Measurements from ENCODE around the gene NUP58. TPM values are rescaled to one million over a fixed set of nuclear protein-coding genes. Genes with fewer than 3 reads are reported as not detected.
A peak's percentile ranks its signal among the peaks of the same experiment; 100 is the strongest.
"Not testable (repeated sequence)": the region's sequence is repeated elsewhere in the genome, so short reads cannot be mapped to it uniquely, and the experiment has no call there.

The NUP58 gene
- total RNA-seq, 1 donor from 2014 or later: 149 TPM

DNA sequence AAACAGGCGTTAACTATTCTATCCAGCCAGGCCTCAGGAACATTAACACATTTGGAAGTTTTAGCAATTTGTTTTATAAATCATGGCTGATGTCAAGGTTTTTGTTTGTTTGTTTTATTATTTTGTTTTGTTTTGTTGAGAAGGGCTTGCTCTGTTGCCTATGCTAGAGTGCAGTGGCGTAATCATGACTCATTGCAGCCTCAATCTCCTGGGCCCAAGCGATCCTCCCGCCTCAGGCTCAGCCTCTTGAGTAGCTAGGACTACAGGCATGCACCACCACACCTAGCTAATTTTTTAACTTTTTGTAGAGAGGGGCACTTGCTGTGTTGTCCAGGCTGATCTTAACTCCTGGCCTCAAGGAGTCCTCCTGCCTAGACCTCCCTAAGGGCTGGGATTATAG lies 28.3 kb downstream of the NUP58 start:
- Mint-ChIP-seq H3K27me3 (no peaks in the 10 kb centered on the region), H3K27ac (no peak overlapping the region), H3K4me3 (no peak overlapping the region), H3K36me3 (ENCODE audit: low read depth) (peaks cover 50% of the 10 kb centered on the region), H3K9me3 (no peaks in the 10 kb centered on the region), H3K4me1 (peaks cover 3% of the 10 kb centered on the region)
- intact Hi-C loops (cut with micrococcal nuclease): no loop called here
- no peak for DNase-seq

DNA sequence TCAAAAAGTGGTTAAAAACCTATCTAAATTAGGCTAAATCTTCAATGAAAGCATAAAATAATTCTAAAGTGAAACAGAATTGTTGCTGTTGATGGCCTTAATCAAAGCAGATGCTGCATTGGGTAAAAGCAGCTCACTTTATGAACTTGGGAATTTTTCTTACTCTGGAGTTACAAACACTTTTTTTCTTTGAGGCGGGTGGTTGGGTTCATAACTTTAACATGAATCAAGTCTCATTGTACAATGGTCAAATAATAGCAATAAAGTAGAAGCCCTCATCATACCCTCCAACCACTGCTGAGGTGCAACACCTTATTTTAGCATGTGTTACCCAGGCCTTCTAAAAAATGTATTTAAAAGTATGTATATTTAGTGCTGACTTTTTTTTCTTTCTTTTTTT lies 29.1 kb downstream of the NUP58 start:
- Mint-ChIP-seq H3K36me3 (ENCODE audit: low read depth) (peaks cover 48% of the 10 kb centered on the region), H3K4me3 (no peak overlapping the region), H3K27me3 (no peaks in the 10 kb centered on the region), H3K27ac (no peak overlapping the region), H3K9me3 (no peaks in the 10 kb centered on the region), H3K4me1 (peaks cover 3% of the 10 kb centered on the region)
- DNase-seq: no peak
- intact Hi-C loops (cut with micrococcal nuclease): no loop called here

DNA sequence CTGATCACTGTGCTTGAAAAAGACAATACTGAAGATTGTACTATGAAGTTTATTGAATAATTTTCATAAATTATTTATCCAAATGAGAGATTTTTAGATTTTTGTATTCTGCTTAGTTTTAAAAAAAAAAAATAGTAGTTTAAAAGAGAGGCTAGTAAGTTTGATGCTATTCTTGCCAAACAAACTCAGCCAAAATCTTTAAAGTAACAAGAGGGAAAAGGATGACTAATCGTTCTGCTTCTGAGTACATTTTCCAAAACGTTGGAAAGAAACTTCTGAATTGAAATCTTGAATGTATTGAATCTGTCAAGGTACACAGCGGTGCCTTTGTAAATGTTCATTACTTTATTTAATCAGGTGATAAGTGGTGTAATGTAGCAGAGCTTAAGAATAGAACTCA lies 34.4 kb downstream of the NUP58 start:
- intact Hi-C loops (cut with micrococcal nuclease): no loop called here
- H3K36me3 Mint-ChIP-seq (ENCODE audit: low read depth): peaks cover 40% of the 10 kb centered on the region
- no peak overlapping the region for H3K27ac Mint-ChIP-seq

DNA sequence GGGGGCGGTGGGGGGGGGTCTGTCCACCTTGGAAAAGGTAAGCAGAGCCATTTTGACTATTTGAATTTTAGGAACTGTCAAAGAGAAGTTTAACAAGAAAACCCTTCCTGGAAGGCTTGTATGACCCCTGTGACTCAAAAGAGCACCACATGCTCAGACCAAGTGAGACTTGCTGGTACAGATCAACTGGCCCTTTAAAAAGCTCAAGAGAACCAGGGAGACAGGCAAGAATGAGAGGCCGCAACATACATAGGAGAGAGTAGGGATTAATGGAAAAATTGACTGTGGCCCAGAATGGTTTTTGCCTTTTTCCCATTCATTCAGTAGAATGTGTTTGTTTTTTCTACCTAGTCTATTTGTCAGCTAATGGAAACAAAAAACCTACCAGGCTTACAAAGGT lies 44.2 kb downstream of the NUP58 start:
- no peak overlapping the region for H3K4me3 Mint-ChIP-seq
- DNase-seq: no peak
- H3K36me3 Mint-ChIP-seq (ENCODE audit: low read depth): peaks cover 13% of the 10 kb centered on the region
- no peaks in the 10 kb centered on the region for H3K9me3 Mint-ChIP-seq
- no peaks in the 10 kb centered on the region for H3K27me3 Mint-ChIP-seq
- intact Hi-C loops (cut with micrococcal nuclease): no loop called here
- H3K27ac Mint-ChIP-seq: no peak overlapping the region
- no peaks in the 10 kb centered on the region for H3K4me1 Mint-ChIP-seq

More for the DNA sequence above, 34.4 kb downstream of the NUP58 start:
- no peak for DNase-seq
- H3K9me3 Mint-ChIP-seq: no peaks in the 10 kb centered on the region
- no peak overlapping the region for H3K4me3 Mint-ChIP-seq
- no peaks in the 10 kb centered on the region for H3K27me3 Mint-ChIP-seq
- peaks cover 3% of the 10 kb centered on the region for H3K4me1 Mint-ChIP-seq

DNA sequence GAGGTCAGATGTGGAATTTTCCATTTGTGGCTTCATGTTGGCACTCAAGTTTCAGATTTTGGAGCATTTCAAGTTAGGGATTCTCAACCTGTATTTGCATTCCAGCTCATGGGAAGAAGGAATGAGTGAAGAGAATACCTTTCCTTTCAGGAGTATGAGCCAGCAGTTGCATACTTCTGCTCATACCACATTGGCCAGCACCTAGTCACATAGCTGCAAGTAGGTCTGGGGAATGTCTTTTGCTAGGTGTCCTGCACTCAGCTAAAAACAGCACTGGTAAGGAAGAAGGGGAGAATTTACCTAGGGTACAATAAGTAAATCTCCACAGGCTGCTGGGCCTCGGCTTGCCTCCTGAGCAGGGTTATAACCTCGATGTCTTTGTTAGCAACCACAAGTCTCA lies 45.7 kb downstream of the NUP58 start:
- H3K36me3 Mint-ChIP-seq (ENCODE audit: low read depth): peaks cover 9% of the 10 kb centered on the region
- H3K27ac Mint-ChIP-seq: no peak overlapping the region
- H3K4me3 Mint-ChIP-seq: no peak overlapping the region
- intact Hi-C loops (cut with micrococcal nuclease): no loop called here
- H3K27me3 Mint-ChIP-seq: peaks cover 1% of the 10 kb centered on the region
- H3K9me3 Mint-ChIP-seq: no peaks in the 10 kb centered on the region
- H3K4me1 Mint-ChIP-seq: no peaks in the 10 kb centered on the region
- no peak for DNase-seq

DNA sequence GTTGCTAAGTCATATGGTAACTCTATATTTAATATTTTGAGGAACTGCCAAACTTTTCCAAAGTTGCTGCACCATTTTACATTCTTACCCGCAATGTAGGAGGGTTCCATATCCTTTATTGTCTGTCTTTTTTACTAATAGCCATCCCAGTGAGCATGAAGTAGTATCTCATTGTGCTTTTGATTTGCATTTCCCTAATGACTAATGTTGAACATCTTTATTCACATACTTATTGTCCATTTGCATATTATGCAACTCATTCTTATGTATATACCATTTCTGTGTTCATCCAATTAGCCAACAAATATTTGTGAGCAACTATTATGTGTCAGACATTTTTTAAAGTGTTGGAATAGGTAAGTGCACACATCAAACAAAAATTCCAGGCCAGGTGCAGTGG lies 50.0 kb downstream of the NUP58 start:
- intact Hi-C loops (cut with micrococcal nuclease): no loop called here
- DNase-seq: no peak
- Mint-ChIP-seq H3K27me3 (peaks cover 17% of the 10 kb centered on the region), H3K4me3 (no peak overlapping the region), H3K9me3 (no peaks in the 10 kb centered on the region), H3K27ac (no peak overlapping the region), H3K4me1 (no peaks in the 10 kb centered on the region), H3K36me3 (ENCODE audit: low read depth) (no peaks in the 10 kb centered on the region)

DNA sequence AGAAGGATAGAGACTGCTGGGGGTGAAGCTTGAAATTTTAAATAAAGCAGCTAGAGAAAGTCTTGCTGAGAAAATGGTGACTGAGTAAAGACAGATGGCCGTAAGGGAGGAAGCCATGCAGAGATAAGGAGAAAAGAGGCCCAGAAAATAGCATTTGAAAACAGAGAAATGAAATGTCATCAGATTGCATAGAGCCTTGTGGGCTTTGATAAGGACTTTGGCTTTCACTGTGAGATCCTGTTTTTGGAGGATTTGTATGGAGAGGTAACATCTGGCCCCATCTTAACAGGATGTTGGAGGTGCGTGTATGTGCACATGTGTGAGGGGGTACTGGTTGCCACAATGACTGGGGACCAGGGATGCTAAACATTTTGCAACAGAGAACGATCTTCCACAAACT lies 50.8 kb downstream of the NUP58 start:
- Mint-ChIP-seq H3K4me1 (no peaks in the 10 kb centered on the region), H3K36me3 (ENCODE audit: low read depth) (no peaks in the 10 kb centered on the region), H3K27ac (no peak overlapping the region), H3K4me3 (no peak overlapping the region), H3K9me3 (no peaks in the 10 kb centered on the region), H3K27me3 (peaks cover 17% of the 10 kb centered on the region)
- intact Hi-C loops (cut with micrococcal nuclease): no loop called here
- no peak for DNase-seq

DNA sequence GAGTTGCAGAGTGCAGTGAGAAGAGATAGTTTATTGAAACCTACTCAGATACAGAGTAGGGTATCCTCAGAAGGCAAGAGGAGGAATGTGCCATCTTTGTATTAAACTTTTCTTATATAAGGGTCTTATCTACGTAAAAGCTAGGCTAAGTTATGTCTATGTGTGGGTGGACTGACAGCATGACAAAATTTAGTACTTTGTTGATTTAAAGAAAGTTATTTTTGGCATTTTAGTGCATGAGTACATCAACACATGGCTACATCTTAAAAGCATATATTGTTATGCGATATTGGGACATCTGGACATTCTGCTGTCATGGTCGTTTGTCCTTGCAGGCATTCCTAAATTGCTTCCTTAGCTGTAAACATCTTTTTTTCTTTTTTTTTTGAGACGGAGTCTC lies 51.4 kb downstream of the NUP58 start:
- Mint-ChIP-seq H3K27me3 (peaks cover 17% of the 10 kb centered on the region), H3K36me3 (ENCODE audit: low read depth) (no peaks in the 10 kb centered on the region), H3K27ac (no peak overlapping the region), H3K9me3 (no peaks in the 10 kb centered on the region), H3K4me3 (no peak overlapping the region), H3K4me1 (no peaks in the 10 kb centered on the region)
- intact Hi-C loops (cut with micrococcal nuclease): no loop called here
- no peak for DNase-seq

DNA sequence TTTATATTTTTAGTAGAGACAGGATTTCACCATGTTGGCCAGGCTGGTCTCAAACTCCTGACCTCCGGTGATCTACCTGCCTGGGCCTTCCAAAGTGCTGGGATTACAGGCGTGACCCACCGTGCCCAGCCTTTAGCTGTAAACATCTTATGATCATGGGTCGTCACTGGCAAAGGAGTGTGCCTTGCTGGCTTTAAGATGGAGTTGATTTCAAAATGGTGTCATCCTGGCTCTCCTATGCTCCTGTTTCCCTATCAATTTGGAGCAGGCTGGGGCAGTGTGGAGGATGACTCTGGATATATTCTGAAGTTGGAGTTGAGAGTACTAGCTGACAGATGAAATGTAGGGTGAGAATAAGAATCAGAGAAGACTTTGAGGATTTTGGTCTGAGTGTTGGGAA lies 51.9 kb downstream of the NUP58 start:
- H3K36me3 Mint-ChIP-seq (ENCODE audit: low read depth): no peaks in the 10 kb centered on the region
- intact Hi-C loops (cut with micrococcal nuclease): no loop called here
- H3K9me3 Mint-ChIP-seq: no peaks in the 10 kb centered on the region
- H3K27me3 Mint-ChIP-seq: peaks cover 17% of the 10 kb centered on the region
- H3K27ac Mint-ChIP-seq: no peak overlapping the region
- no peak overlapping the region for H3K4me3 Mint-ChIP-seq
- no peak for DNase-seq
- no peaks in the 10 kb centered on the region for H3K4me1 Mint-ChIP-seq

DNA sequence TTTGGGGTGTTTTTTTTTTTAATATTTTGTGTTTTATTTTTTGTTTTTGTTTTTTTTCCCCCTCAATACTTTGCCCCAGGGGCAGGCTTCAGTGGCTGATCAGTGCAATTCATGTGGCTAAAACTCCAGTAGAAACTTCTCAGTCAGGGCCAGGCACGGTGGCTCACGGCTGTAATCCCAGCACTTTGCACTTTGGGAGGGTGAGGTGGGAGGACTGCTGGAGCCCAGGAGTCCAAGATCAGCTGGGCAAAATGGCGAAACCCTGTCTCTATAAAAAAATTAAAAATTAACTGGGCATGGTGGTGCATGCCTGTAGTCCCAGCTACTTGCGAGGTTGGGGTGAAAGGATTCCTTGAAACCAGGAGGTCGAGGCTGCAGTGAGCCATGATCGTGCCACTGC lies 53.0 kb downstream of the NUP58 start:
- DNase-seq: no peak
- Mint-ChIP-seq H3K27me3 (peaks cover 17% of the 10 kb centered on the region), H3K36me3 (ENCODE audit: low read depth) (no peaks in the 10 kb centered on the region), H3K4me3 (no peak overlapping the region), H3K27ac (no peak overlapping the region), H3K9me3 (no peaks in the 10 kb centered on the region), H3K4me1 (no peaks in the 10 kb centered on the region)
- intact Hi-C loops (cut with micrococcal nuclease): no loop called here

DNA sequence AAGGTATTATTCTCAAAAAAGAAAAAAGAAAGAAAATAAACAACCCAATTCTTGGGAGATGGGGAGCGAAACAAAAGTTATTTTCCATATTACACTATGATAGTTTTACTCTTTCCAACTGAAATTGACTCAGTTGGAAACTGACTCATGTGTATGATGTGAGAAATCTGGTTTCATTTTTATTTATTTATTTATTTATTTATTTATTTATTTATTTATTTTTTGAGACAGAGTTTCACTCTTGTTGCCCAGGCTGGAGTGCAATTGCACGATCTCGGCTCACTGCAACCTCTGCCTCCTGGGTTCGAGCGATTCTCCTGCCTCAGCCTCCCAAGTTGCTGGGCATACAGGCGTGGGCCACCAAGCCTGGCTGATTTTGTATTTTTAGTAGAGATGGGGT lies 59.0 kb downstream of the NUP58 start:
- H3K36me3 Mint-ChIP-seq (ENCODE audit: low read depth); DNase-seq; H3K27me3 Mint-ChIP-seq; H3K27ac Mint-ChIP-seq; intact Hi-C loops (cut with micrococcal nuclease); H3K4me1 Mint-ChIP-seq; H3K9me3 Mint-ChIP-seq; H3K4me3 Mint-ChIP-seq: not testable (repeated sequence)

DNA sequence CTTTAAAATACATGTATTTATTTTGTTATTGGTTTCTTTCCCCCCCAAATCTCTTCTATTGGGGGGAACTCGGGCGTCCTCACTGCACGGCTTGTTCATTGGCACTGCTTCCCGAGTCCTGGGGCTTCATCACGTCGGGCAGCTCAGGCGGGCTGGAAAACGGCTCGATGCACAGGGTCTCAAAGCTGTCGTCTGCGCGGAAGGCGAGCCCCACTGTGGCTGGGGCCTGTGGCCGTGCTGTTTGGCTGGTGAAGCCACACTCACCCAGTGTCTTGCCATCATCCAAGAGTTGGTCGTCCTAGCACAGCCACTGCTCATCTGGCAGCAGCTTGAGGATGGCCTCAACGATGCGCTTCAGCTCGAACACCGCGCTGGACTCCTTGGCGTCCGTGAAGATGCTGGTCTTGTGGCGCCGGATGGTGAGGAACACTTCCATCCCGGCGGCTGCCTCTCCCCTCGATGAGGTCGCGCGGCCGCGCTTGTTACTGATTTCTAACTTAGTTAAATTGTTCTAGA lies 64.4 kb downstream of the NUP58 start:
- H3K4me1 Mint-ChIP-seq: no peaks in the 10 kb centered on the region
- H3K27me3 Mint-ChIP-seq: peaks cover 31% of the 10 kb centered on the region
- intact Hi-C loops (cut with micrococcal nuclease): no loop called here
- H3K4me3 Mint-ChIP-seq: no peak overlapping the region
- H3K36me3 Mint-ChIP-seq (ENCODE audit: low read depth): no peaks in the 10 kb centered on the region
- H3K9me3 Mint-ChIP-seq: peaks cover 4% of the 10 kb centered on the region
- DNase-seq: no peak
- H3K27ac Mint-ChIP-seq: no peak overlapping the region

DNA sequence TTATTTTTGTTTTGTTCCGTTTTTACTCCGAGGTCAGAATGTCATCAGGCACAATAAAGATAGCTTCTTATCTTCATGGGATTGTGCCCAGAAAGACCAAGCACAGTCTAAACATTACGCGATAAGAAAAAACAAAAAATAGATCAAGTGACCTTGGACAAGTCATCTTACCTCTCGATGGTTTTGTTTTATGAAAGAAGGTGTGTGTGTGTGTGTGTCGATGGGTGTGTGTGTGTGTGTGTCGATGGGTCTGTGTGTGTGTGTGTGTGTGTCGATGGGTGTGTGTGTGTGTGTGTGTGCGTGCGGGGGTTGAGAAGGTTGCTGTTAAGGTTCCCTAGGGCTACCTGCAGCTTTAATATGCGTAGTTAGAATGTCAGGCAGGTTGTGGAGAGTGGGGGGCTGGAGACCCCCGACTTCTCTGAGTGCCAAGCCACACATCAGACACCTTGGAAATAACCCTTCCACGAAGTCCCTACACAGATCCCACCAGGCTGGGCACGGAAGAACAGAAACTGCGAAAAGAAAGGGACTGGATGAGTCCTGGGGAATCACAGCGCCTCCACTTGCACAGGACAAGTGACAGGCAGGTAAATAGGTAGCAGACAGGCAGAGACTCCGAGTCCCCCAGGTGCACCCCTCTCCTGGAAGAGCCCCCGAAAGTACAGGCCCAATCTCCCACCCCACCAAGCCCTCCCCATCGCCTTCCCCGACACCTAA lies 69.9 kb downstream of the NUP58 start:
- DNase-seq: no peak
- no peak overlapping the region for H3K27ac Mint-ChIP-seq
- H3K4me3 Mint-ChIP-seq: peak overlapping the region; percentile 27
- no peaks in the 10 kb centered on the region for H3K9me3 Mint-ChIP-seq
- intact Hi-C loops (cut with micrococcal nuclease): no loop called here
- H3K27me3 Mint-ChIP-seq: peaks cover 71% of the 10 kb centered on the region
- H3K36me3 Mint-ChIP-seq (ENCODE audit: low read depth): no peaks in the 10 kb centered on the region
- H3K4me1 Mint-ChIP-seq: peaks cover 3% of the 10 kb centered on the region

DNA sequence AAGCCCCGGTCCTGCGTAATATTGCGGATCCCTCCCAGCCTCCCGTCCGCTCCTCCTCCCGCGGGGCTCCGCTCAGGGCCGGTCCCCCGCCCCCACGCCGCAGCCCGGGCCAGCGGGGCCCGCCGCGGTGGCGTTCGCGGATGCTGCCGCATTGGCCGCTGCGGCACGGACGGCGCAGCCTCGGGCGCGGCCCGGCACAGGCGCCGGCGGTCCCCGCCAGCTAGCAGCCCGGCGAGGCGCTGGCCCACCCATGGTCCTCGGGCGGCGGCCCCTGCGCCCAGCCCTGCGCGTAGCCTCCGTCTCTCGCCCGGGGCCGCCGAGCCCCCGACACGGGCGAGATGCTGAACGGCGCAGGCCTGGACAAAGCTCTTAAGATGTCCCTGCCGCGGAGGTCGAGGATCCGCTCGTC lies 70.5 kb downstream of the NUP58 start, which contains the start of gene ATP8A2:
Gene ATP8A2, plus strand, starts transcription at position 100 of the 409 bp plus-strand sequence. Its CDS starts 239 bp downstream, at position 339.
- no peaks in the 10 kb centered on the region for H3K9me3 Mint-ChIP-seq
- no peak for DNase-seq
- peaks cover 3% of the 10 kb centered on the region for H3K4me1 Mint-ChIP-seq
- H3K4me3 Mint-ChIP-seq: peak within 1 kb of the TSS; percentile 27
- no peaks in the 10 kb centered on the region for H3K36me3 Mint-ChIP-seq (ENCODE audit: low read depth)
- H3K27ac Mint-ChIP-seq: no peak within 1 kb of the TSS
- peaks cover 71% of the 10 kb centered on the region for H3K27me3 Mint-ChIP-seq
- intact Hi-C loops (cut with micrococcal nuclease): no loop called here

All from activated CD4-positive, alpha-beta T cell treated with anti-CD3 and anti-CD28 coated beads, Interleukin-2, amount 10 ng/mL, durations not matched to agents 24 days and 14 days (primary cell).